Psoas muscle (tissue), 8 donors: ENCODE results near the gene KRTCAP3. TPM values are rescaled to one million over a fixed set of nuclear protein-coding genes. Genes with fewer than 3 reads are reported as not detected.
"Not testable (repeated sequence)": the region's sequence is repeated elsewhere in the genome, so short reads cannot be mapped to it uniquely, and the experiment has no call there.

Experiments
- ATAC-seq, 4 donors: fragments of 200-7000 bp; cut with Tn5 transposase; one replicate each; pipeline ENCODE4 v1.9.1; 2020; ENCODE audit warnings: moderate library complexity in 3 of 4, mild to moderate bottlenecking in 2 of 4
- DNase-seq, 2 donors: peaks; one replicate each; pipeline ENCODE4 v3.0.0-alpha.2; 2020
- H3K27ac ChIP-seq: fragments of 200-600 bp; one replicate; pipeline ENCODE4 v1.8.0; 2022
- H3K27me3 ChIP-seq, 3 donors: fragments of 200-600 bp in 1 of 3; one replicate each; pipeline versions ENCODE4 v1.6.1 to v1.8.0; 2013 to 2022; ENCODE audit warnings: low read length in 2 of 3, mild to moderate bottlenecking in 2 of 3, moderate library complexity in 1 of 3; ENCODE audit not compliant: insufficient read depth in 3 of 3
- H3K36me3 ChIP-seq, 2 donors: fragments of 200-600 bp in 1 of 2; one replicate each; pipeline versions ENCODE4 v1.6.1 to v1.8.0; 2013 to 2022; ENCODE audit warnings: low read depth in 1 of 2, mild to moderate bottlenecking in 1 of 2, moderate library complexity in 1 of 2; ENCODE audit not compliant: insufficient read depth in 1 of 2
- H3K4me1 ChIP-seq: fragments of 200-600 bp; one replicate; pipeline ENCODE4 v1.8.0; 2022
- H3K4me3 ChIP-seq: fragments of 200-600 bp; one replicate; pipeline ENCODE4 v1.8.0; 2022; ENCODE audit warnings: mild to moderate bottlenecking
- H3K9me3 ChIP-seq: fragments of 200-600 bp; one replicate; pipeline ENCODE4 v1.8.0; 2022
- WGBS, 3 donors: extraction: QIAGEN DNeasy Blood & Tissue Kit; methylation state at CpG; one replicate each; pipeline versions ENCODE4 v1.1.6 to v1.1.7; 2013; 5-methylcytosine and 5-hydroxymethylcytosine counted together
- intact Hi-C, 2 donors: fragments of 100-400 bp; cut with DNase I; formaldehyde crosslinking; loops; one replicate each; pipeline versions ENCODE4 v1.11.0 to v1.14.2; 2022
- polyA plus RNA-seq, 3 donors: library from polyadenylated mRNA; stranded (reverse); fragments of 200-250 nt; gene quantifications; one replicate each; pipeline ENCODE4 v1.2.3, GENCODE V29; 2013
- total RNA-seq, 4 donors: library from RNA; stranded (reverse); fragmentation: NEBNext Ultra II Directional in 2 of 4; extraction: Animal tissue kit (Norgen Biotek cat#: 25700) in 2 of 4; gene quantifications; one replicate each; pipeline versions ENCODE4 v1.2.1 to v1.2.4, GENCODE V29; 2021 to 2023
- TF ChIP-seq, protein P1 (sequence below): fragments of 200-600 bp; IDR thresholded peaks from one replicate; pipeline ENCODE4 v1.8.0; 2022; ENCODE audit warnings: antibody characterized with exemption
- donor health status: healthy with polysubstance abuse.
- donor health status: DM: no; HTN: no; CAD: no; lungs with moderate emphysema.
- donor health status: Bipolar disorder and iron deficiency.
- donor health status: healthy.
- donor health status: DM: yes; HTN: yes; CAD: no.
- donor health status: DM: no; HTN: no; CAD: no.
- donor health status: DM: no; HTN: no; CAD: no.
- donor health status: DM: yes; HTN: yes; CAD: no.

KRTCAP3 gene
- total and polyA plus RNA-seq, 7 donors: 0.26 to 2.2 (median 1.6) TPM; not detected in 1

DNA sequence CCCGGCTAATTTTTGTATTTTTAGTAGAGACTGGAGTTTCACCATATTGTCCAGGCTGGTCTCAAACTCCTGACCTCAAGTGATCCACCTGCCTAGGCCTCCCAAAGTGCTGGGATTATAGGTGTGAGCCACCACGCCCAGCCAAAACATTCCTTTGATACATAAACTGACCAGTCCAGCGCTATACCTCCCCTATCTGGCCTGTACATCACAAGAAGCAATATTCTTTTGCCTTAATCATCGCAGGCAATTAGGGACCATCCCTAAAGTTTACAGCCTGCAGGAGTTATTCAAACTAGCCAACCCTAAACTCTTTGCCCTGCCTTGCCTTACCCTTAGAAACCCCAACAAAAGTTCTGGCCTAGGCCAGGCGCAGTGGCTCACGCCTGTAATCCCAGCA is 26.0 kb upstream of the KRTCAP3 start:
- TF ChIP-seq, protein P1, sequence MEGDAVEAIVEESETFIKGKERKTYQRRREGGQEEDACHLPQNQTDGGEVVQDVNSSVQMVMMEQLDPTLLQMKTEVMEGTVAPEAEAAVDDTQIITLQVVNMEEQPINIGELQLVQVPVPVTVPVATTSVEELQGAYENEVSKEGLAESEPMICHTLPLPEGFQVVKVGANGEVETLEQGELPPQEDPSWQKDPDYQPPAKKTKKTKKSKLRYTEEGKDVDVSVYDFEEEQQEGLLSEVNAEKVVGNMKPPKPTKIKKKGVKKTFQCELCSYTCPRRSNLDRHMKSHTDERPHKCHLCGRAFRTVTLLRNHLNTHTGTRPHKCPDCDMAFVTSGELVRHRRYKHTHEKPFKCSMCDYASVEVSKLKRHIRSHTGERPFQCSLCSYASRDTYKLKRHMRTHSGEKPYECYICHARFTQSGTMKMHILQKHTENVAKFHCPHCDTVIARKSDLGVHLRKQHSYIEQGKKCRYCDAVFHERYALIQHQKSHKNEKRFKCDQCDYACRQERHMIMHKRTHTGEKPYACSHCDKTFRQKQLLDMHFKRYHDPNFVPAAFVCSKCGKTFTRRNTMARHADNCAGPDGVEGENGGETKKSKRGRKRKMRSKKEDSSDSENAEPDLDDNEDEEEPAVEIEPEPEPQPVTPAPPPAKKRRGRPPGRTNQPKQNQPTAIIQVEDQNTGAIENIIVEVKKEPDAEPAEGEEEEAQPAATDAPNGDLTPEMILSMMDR: no peak
- no peak for ATAC-seq
- Histone ChIP-seq H3K4me1 (no peaks in the 10 kb centered on the region), H3K4me3 (no peak overlapping the region), H3K36me3 (no peaks in the 10 kb centered on the region), H3K9me3 (no peaks in the 10 kb centered on the region), H3K27me3 (no peaks in the 10 kb centered on the region), H3K27ac (no peak overlapping the region)
- DNase-seq: no peak
- intact Hi-C loops: no loop called here
- 89 to 99% (median 95%) methylated on average over 6 of the region's 6 CpGs for WGBS, 3 donors

GRCh38 chr2:27420996-27421395 is 21.2 kb upstream of the KRTCAP3 start:
- intact Hi-C loops: no loop called here
- DNase-seq: no peak

DNA sequence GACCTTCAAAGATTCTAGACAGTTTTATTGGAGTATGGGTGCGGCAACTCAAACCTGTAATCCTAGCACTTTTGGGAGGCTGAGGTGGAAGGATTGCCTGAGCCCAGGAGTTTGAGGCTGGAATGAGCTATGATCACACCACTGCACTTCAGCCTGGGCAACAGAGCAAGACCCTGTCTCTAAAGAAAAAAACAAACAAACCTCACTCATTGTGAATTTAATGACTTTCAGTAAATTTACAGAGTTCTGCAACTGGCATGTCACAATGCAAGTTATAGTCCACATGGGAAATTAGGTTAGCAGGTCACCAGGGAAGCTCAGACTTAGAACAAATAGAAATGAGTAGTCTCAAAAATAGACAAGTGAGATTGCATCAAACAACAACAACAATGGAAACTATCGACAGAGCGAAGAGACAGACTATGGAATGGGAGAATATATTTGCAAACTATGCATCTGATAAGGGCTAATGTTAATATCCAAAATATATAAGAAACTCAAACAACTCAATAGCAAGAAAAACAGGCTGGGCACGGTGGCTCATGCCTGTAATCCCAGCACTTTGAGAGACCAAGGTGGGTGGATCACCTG is 20.4 kb upstream of the KRTCAP3 start:
- Histone ChIP-seq H3K4me3 (no peak overlapping the region), H3K36me3 (no peaks in the 10 kb centered on the region), H3K27ac (no peak overlapping the region), H3K4me1 (no peaks in the 10 kb centered on the region), H3K27me3 (no peaks in the 10 kb centered on the region), H3K9me3 (no peaks in the 10 kb centered on the region)
- TF ChIP-seq, protein P1: no peak
- WGBS, 3 donors: 80 to 84% (median 82%) methylated on average over 4 of the region's 4 CpGs
- DNase-seq: no peak
- intact Hi-C loops: no loop called here
- no peak for ATAC-seq

More at GRCh38 chr2:27420996-27421395, 21.2 kb upstream of the KRTCAP3 start:
- no peaks in the 10 kb centered on the region for H3K27me3 ChIP-seq
- no peak overlapping the region for H3K27ac ChIP-seq
- no peak overlapping the region for H3K4me3 ChIP-seq
- ATAC-seq: no peak
- no peaks in the 10 kb centered on the region for H3K36me3 ChIP-seq
- H3K9me3 ChIP-seq: no peaks in the 10 kb centered on the region
- no peaks in the 10 kb centered on the region for H3K4me1 ChIP-seq
- TF ChIP-seq, protein P1: no peak

DNA sequence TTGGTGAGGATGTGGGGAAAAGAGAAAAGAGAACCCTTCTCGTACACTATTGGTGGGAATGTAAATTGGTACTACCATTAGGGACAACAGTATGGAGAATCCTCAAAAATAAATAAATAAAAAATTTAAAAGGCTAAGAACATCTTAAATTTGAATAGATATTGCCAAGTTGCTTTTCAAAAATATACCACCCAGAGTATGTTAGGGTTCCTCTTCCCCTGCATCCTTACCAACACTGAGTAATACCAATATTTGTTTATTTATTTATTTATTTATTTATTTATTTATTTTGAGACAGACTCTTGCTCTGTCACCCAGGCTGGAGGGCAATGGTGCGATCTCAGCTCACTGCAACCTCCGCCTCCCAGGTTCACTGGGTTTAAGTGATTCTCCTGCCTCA is 19.2 kb upstream of the KRTCAP3 start:
- H3K27me3 ChIP-seq: no peaks in the 10 kb centered on the region
- WGBS, 3 donors: 96 to 99% (median 98%) methylated on average over 3 of the region's 3 CpGs
- TF ChIP-seq, protein P1: no peak
- DNase-seq (no peak), ATAC-seq (no peak)
- peaks cover 6% of the 10 kb centered on the region for H3K4me1 ChIP-seq
- intact Hi-C loops: no loop called here
- no peaks in the 10 kb centered on the region for H3K9me3 ChIP-seq
- no peaks in the 10 kb centered on the region for H3K36me3 ChIP-seq
- H3K27ac ChIP-seq: no peak overlapping the region
- H3K4me3 ChIP-seq: no peak overlapping the region

GRCh38 chr2:27425039-27425438 is 17.1 kb upstream of the KRTCAP3 start:
- ATAC-seq, intact Hi-C loops: not testable (repeated sequence)
- 90 to 93% (median 93%) methylated on average over 10 of the region's 10 CpGs for WGBS, 3 donors

More at GRCh38 chr2:27425039-27425438, 17.1 kb upstream of the KRTCAP3 start:
- not testable (repeated sequence) for H3K27me3 ChIP-seq, H3K27ac ChIP-seq, H3K4me3 ChIP-seq, DNase-seq, H3K36me3 ChIP-seq, H3K9me3 ChIP-seq
- peaks cover 12% of the 10 kb centered on the region for H3K4me1 ChIP-seq
